HG02852 (cell line): ENCODE data around the gene LY86.

Source experiments
- ATAC-seq: cut with Tn5 transposase; IDR thresholded peaks from one replicate; pipeline ENCODE4 v1.9.1; 2021; ENCODE audit warnings: mild to moderate bottlenecking, moderate library complexity; ENCODE audit not compliant: unreplicated experiment

The LY86 gene

GRCh38 chr6:6678811-6679210 lies 90.3 kb downstream of the LY86 start:
- no peak for ATAC-seq

GRCh38 chr6:6679633-6680032 lies 91.1 kb downstream of the LY86 start:
- no peak for ATAC-seq

GRCh38 chr6:6680526-6680925 lies 92.0 kb downstream of the LY86 start:
- ATAC-seq: no peak

- ATAC-seq: no peak
These were observed 92.7 kb downstream of the LY86 start for GRCh38 chr6:6681075-6681849.

- ATAC-seq: no peak
These were observed 93.7 kb downstream of the LY86 start for GRCh38 chr6:6682225-6682624.

- ATAC-seq: peak; percentile 92
These were observed 95.7 kb downstream of the LY86 start for GRCh38 chr6:6683969-6684833.

GRCh38 chr6:6685249-6686040 lies 96.9 kb downstream of the LY86 start:
- ATAC-seq: no peak

- ATAC-seq: no peak
These were observed 97.7 kb downstream of the LY86 start for GRCh38 chr6:6686176-6686575.

- no peak for ATAC-seq
These were observed 98.5 kb downstream of the LY86 start for GRCh38 chr6:6686748-6687601.

GRCh38 chr6:6688283-6688682 lies 99.8 kb downstream of the LY86 start:
- ATAC-seq: no peak

GRCh38 chr6:6688951-6689350 lies 100.4 kb downstream of the LY86 start:
- ATAC-seq: no peak

- no peak for ATAC-seq
These were observed 101.1 kb downstream of the LY86 start for GRCh38 chr6:6689400-6690143.

GRCh38 chr6:6690144-6690483 lies 101.6 kb downstream of the LY86 start:
- ATAC-seq: no peak

GRCh38 chr6:6694368-6694780 lies 105.9 kb downstream of the LY86 start:
- ATAC-seq: no peak

GRCh38 chr6:6694825-6695624 lies 106.5 kb downstream of the LY86 start:
- ATAC-seq: no peak

GRCh38 chr6:6695625-6696276 lies 107.2 kb downstream of the LY86 start:
- no peak for ATAC-seq

- no peak for ATAC-seq
These were observed 108.5 kb downstream of the LY86 start for GRCh38 chr6:6696867-6697531.

GRCh38 chr6:6697620-6698019 lies 109.1 kb downstream of the LY86 start:
- ATAC-seq: no peak
